HuH-7 (cell line): ENCODE results near the gene ARG2.
A peak's percentile ranks its signal among the peaks of the same experiment; 100 is the strongest.

ENCODE experiments used
- DNase-seq: peaks from one replicate; pipeline ENCODE4 v3.0.0; 2011; ENCODE audit warnings: low spot score

The ARG2 gene

DNA sequence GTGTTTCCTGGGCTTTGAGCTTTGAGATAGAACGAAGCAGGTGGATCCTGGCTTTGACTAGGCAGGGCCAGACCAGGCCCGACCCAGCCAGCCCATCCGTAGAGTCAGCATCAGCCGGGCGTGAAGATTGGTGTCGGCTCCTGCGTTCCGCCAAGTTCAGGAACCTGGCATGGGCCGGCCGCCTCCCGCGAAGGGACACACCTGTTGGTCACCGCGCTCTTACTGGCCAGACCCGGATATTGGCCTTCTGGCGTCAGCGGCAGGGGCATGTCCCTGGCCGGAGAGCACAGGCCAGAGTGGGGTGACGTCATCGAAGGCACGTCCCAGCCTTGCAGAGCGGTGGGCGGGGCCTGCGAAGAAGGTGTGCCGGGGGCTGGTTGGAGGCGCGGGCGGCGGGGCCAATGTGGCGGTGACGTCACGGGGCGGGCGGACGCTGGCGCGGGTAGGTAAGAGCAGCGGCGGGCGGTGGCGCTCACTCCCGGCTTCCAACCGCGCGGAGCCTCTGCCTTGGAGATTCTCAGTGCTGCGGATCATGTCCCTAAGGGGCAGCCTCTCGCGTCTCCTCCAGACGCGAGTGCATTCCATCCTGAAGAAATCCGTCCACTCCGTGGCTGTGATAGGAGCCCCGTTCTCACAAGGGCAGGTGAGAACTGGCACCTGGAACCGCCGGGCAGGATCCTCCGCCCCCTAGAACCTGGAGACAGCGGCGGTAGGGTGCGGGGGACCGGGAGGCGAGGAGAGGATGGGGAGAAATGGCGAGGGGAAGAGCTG lies at the start of gene ARG2:
TSS of gene ARG2 (plus strand) at position 475 of the 771 bp plus-strand sequence. CDS start at position 533, 58 bp downstream.
- peak; percentile 89 for DNase-seq

DNA sequence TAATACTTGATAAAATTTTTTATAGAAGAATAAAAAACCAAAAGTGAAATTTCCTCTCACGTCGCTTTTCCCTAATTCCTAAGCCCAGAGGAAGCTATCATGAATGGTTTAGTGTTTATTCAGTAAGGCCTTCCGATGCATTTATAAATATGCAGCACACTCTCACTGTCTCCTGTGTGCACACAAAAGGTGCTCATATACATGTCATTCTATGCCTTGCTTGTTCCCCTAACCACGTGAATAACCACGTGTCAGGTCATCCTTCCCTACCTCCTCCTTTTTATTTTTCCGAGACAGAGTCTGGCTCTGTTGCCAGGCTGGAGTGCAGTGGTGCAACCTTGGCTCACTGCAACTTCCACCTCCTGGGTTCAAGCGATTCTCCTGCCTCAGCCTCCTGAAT lies 49.3 kb upstream of the ARG2 start:
- no peak for DNase-seq

DNA sequence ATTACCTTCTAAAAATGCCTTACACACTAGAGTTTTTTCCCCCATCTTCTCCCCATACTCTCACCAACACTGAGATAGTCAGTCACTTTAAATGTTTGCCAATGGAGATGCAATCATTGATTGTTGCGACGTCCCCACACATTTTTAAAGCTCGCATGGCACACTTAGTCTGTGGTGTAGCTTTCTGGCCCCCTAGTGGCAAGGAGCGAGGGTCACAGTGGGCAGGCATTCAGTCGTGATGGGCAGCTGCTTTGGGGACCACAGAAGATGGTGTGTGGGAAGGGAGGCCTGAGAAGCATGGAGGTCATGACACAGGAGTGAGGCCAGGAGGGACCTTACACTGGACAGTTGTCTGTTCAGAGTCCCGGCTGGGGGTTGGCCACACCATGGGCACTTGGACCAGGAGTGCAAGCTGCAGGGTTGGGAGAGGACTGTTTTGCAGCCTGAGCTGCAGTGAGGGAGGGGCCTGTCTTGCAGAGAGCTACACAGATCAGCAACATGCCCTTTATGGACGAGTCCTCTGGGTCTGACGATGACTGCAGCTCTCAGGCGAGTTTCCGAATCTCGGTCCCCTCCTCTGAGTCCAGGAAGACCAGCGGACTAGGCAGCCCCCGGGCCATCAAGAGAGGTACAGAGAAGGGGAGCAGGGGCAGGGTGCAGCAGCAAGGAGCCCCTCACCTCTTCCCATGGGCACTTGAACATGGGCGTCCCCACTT lies 48.3 kb upstream of the ARG2 start:
- DNase-seq = peak; percentile 67

DNA sequence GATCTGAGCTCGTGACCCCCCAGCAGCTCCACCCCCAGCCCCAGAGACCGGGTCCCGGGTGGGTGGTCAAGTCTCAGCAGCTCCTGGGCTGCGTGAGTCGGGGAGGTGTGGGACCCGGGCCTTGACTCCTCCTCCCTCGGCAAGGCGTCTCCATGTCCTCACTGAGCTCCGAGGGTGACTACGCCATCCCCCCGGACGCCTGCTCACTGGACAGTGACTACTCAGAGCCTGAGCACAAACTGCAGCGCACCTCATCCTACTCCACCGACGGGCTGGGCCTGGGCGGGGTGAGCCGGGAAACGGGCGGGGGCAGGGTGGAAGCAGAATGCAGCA lies 47.8 kb upstream of the ARG2 start:
- DNase-seq = no peak

DNA sequence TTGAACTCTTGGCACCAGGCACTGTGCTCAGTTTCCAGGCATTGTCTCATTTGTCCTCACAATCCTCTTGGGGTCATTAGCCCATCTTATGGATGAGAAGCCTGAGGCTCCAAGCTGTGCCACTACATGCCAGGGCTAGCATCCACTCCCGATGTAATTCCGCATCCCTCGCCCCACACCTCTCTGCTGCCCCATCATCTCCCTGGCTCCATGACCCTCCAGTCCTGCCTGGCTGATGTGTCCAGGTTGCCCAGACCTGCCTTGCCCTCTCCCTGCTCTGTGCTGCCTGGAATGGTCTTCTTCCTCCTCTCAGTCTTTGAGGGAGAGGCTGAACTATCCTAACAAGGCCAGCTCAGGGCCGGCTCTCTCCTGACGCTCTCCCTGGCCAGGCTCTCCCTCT lies 47.1 kb upstream of the ARG2 start:
- DNase-seq = no peak

DNA sequence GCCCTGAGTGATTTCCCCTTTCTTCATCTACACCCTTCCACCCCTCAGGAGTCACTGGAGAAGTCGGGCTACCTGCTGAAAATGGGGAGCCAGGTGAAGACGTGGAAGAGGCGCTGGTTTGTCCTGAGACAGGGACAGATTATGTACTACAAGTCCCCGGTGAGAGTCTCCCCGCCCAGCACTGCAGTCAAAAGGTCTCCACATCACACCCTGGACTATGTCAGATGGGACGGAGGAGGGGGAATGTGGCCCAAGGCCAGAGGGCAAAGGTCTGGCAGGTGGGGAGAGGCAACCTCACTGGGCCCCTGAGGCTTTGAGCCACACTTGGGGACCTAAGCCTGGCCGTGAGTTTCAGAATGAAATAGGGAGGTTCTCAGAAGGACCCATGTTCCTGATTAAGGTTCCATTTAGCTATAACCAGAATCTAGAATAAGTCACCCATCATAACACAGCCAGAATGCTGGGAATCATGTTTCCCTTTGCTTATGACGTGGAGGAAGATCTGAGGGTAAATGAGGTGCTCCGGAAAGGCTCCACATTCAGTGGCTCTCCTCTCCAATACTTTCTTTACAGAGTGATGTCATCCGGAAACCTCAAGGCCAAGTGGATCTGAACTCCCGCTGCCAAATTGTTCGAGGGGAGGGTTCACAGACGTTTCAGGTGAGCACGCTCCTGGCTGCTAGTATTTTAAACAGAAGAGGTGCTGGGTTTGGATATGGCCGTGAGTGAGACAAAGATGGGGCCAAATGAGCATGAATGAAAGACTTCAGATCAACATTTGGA lies 46.3 kb upstream of the ARG2 start:
- DNase-seq = no peak

DNA sequence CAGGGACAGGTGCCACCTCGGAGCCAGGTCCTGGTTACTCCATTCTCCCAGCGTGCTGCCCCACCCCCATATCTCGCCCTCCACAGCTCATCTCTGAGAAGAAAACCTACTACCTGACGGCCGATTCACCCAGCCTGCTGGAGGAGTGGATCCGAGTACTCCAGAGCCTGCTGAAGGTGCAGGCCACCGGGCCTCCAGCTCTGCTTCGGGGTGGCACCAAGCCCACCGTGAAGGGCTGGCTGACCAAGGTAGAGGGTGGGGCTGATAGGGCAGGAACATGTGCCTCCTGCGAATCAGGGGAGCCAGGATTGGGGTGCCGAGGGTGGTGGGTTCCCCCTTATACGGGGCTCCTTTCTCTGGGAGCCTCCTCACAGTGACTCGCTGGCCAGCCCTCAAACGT lies 45.6 kb upstream of the ARG2 start:
- DNase-seq = no peak

DNA sequence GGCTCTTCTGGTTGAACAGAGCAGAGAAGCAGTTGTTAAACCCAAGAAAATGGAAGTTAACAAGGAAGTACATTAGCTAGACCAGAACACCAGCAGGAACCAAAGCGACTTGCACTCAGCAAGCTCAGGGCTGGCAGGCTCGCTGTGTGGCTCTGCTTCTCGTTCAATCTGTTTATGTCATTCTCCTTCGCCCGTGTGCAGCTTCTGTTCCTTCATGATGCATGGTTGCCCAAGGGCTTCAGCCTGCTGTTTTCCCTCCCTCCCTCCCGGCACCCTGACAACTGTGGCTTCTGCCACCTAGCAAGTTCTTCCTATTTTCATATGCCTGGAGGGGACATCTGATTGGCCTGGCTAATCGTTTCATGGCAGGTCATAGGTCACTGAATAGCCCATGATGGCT lies 44.9 kb upstream of the ARG2 start:
- DNase-seq = no peak

DNA sequence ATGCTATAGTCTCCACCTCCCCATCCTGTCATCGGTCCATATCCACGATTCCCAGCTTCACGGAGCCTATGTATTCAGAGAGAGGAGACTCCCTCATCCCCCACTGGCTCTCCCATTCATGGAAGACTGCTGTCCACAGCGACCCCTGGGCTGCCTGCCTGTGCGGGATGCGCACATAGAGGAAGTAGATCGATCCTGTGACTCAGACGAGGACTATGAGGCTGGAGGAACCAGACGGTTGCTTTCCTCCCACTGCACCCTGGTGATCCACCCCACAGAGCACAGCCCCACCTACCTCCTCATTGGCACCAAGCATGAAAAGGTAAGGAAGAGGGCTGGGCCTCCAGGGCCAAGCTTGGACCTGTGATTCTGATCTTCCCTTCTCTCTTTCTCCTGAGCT lies 44.0 kb upstream of the ARG2 start:
- DNase-seq = no peak

DNA sequence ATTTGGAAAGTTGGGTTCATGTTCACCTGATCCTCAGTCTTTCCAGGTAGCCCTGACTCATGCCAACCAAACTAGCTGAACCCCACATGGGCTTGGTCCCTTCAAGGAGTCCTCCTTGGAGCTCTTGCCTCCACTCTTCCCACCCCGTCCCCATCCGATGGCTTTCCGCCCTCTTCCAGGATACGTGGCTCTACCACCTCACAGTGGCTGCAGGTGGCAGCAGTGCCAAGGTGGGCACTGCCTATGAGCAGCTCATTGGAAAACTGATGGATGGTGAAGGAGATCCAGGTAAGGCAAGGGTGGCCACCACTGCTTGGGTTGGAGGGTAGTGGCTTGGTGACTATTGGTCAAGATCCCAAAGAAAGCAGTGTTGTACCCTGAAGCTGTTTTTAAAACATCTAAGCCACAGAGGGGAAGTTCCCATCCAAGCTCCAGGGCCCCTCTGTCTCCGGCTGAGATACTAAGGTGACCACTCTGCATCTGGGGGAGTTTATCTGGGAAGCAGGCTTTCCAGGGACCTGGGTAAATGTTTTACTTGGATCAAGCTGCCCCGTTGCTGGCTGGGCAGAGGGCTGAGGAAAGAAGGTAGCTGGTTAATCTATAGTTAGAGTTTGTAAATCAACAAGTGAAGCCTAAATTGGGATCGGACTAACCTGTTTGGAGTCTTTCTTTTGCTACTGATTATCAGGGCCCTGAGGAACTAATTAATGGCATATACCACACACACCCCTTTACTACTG lies 43.3 kb upstream of the ARG2 start:
- no peak for DNase-seq

DNA sequence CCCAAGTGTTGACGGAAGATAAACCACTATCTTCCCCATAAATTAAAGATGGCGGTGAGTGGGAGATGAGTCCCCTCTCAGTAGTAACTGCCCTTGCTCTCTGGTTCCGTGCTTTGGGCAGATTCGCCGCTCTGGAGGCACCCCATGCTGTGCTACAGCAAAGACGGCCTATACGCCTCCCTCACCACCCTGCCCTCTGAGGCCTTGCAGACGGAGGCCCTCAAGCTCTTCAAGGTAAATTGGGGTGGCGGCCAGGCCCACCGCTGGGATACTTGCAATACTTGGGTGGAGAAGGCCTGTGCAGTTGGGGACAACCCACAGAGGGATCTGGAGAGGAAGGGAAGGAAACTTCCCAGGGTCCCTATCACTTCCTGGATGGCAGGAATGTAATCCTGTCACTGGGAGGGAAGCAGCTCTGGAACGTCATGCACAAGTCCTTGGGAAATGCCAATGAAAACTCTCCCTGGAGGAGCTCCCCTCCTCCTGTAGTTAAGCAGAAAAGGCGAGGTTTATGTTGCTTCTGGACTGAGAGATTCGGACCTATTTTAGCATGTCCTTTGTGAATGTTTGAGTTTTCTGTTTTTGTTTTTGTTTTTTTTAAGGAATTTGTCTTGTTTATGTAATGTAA lies 42.4 kb upstream of the ARG2 start:
- DNase-seq = no peak

DNA sequence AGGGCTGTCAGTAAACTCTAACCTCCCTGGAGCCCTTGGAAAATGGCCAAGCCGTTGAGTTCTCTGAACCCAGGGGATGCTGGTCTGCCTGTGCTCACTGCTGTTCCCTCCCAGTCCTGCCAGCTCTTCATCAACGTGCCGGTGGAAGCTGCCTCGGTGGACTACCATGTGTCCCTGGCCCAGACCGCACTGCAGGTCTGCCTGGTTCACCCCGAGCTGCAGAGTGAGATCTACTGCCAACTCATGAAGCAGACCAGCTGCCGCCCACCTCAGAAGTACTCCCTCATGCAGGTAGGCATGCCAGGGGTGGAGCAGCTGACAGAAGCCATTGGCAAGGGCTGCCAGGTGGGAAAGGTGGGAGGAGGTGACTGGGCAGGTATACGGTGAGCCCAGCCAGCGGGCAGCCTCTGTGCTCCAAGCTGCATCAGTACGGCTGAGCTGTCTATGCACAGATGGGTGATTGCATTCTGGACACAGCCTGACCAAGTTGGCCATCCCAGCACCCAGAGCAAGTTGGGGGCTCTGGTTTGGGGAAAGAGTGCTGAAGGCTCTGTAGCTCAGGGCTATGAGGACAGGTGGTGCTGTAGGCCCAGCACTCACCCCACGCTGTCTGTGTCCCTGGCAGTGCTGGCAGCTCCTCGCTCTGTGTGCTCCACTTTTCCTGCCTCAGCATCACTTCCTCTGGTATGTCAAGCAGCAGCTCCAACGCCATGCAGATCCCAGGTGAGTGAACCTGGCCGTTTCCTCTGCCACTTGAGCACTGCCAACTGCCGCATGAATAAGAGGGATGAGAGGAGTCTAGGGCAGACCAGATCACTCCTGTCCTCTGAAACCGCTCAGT lies 41.6 kb upstream of the ARG2 start:
- DNase-seq = no peak

DNA sequence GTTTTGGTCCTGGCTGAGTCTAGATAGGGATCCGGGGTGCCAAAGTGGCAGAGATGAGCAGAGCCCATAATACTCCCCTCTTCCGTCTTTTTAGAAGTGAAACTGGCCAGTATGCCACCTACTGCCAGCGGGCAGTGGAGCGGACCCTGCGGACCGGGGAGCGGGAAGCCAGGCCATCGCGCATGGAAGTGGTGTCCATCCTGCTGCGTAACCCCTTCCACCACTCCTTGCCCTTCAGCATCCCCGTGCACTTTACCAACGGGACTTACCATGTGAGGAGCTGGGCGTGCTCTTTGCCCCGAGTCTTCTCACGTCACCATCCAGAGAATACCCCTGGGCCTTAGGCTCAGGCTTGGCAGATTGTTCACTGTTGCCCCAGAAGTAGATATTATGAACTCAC lies 40.7 kb upstream of the ARG2 start:
- DNase-seq = no peak

DNA sequence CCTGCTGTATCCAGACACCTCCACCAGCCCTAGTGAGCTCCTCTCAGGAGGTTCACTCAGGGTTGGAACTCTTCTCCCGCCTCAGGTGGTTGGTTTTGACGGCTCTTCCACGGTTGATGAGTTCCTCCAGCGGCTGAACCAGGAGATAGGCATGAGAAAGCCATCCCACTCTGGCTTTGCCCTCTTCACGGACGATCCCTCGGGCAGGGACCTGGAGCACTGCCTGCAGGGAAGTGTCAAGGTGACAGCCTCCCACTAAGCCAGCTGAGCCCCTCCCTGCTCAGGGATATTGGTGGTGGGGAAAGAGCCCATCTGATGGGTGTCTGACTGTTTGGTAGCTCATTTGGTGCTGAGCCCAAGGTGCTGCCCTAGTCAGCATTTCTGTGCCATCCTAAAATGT lies 40.1 kb upstream of the ARG2 start:
- DNase-seq = no peak

DNA sequence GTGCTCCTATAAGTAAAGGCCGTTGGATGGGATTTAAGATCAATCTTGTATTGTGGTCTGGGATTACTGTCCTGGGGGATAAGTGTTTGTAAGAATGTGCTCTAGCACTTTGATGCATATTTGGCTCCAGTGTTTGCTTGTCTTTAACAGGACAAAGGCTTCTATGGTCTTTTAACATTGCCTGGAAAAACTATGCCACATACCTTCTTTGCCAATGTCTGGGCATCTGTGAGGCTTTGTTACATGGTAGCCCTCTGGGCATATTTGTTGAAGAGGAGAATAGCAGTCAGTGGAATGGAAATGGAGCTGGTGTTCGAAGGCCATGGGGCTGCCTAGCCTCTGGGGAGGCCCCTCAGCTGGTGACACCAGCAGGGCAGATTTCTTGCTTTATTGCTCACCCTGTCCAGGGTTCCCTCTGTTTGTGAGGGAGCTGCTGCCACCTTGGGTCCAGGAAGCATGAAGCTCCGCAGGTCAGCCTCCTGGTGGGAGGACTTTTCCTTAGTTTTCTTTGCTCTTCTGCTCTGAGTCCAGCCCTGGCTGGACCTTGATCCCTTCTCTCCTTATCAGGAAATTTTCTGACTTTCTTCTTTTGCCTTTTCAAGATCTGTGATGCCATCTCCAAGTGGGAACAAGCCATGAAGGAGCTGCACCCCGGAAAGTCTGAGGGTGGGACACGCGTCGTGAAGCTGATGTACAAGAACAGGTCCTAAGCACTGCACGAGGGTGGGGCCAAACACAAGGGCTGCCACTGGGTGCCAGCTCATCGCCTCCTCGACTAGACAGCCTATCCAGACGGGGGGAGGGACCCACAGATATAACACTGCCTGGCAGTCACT lies 39.2 kb upstream of the ARG2 start:
- no peak for DNase-seq

DNA sequence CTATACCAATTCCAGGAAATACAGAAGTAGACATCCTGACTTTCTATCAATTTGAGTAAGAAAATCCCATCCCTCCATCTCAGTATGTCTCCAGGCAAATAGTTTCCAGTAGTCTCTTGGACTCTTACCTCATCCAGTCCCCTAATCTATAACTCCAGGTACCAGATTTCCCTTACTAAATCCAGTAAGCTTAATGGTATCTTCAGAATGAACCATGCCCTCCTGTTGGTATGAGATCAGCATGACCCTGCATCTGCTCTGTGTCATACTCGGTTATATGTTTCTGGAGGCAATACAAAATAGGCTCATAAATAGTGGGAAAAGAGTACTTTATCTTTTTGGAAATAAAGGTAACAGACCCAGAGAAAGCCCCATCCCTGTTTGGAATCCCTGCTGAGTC lies 38.1 kb upstream of the ARG2 start:
- no peak for DNase-seq

DNA sequence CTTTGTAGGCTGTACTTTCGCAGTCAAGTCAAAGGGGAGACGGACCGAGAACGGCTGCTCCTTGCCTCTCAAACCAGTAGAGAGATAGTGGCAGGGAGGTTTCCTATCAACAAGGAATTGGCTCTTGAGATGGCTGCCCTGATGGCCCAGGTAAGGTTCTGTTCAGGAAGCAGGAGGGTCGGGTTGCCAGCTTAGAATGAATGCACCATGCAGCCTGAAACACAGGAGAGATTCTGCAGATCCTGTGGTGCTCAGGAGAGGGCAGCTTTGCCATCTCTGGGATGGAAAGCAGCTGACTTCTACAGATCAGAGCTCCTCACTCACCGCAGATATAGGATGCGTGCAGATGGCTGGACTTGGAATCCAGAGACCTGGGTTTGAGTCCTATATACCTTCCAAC lies 37.7 kb upstream of the ARG2 start:
- DNase-seq = no peak

DNA sequence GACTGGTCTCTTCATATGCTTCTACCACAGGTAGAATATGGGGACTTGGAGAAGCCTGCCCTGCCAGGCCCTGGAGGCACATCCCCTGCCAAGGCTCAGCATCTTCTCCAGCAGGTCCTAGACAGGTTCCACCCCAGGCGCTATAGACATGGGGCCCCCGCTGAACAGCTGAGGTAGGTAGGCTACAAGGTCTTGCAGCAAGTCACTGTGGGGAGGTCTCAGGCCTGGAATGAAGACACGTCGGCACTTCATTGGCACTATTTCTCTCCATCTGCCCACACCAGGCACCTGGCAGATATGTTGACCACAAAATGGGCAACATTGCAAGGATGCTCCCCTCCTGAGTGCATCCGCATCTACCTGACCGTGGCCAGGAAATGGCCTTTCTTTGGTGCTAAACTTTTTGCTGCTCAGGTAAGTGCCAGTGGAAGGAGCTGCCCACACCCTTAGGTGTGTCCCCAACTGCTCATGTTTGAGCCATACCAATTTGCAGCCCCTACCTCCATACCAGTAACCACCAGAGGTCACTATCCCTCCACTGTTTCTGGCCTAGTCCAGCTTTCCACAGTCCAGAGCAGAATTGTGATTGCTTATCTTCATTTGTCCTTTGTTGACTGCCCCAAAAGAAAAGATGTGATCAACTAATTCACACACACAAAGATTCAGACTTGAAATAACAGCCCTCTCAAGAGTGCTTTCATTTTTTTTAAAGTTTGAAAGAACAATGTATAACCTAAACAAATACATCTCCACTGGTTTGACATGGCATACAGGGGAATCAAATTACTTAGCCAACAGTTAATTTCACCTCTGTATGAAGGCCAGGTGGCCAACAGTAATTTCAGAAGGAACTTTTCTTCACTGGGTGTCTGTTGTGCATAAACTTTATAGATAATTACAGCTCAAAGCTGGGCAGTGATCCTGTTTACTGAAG lies 35.7 kb upstream of the ARG2 start:
- peak; percentile 79 for DNase-seq

DNA sequence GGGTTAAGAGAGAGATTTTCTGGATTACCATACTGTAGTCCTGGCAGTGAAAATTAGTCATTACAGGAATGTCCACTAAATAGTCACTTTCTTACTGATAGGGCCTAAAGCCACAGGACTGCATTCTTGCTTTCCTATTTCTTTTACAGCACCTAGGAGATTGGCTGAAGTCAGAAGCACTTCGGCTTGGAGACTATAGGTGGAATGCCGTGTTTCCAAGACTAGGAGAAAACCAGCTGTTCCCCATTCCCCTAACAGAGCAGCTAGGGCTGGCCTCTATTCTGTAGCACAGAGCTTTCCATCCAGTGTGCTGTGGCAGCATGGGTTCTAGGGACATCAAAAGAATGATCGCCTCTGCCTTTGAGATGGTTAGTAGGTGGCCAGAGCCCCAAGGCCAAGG lies 34.7 kb upstream of the ARG2 start:
- no peak for DNase-seq
